ENCODE measurements around the gene TTLL6.
"Not testable (repeated sequence)": the region's sequence is repeated elsewhere in the genome, so short reads cannot be mapped to it uniquely, and the experiment has no call there.

Gene TTLL6

DNA sequence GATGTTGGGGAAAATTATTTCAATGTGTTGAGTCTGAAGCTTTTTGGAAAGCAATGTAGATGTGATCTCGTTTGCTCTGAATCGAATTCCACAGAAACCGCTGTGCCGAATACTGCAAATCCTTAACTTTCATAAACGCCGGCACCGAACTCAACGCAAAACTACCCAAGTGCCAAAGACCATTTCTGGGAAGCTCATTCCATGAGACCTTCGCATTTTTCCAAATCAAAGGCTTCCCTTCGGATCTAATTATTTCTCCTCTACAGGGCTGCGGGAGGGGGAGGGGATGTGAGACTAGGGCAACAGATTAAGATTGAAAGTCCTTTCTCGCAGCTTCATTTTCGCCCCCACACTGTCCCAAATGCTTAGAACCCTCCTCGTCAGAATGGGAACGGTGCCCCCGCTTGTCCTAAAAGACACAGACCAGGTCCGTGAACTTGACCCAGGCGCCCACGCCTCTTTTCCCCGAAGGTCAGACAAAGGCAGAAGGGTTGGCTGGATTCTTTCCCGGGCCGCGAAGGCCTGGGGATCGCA lies 98.7 kb downstream of the TTLL6 start:
- Histone ChIP-seq H3K9me2 (ENCODE audit: low read depth, low read length) (no peaks in the 10 kb centered on the region), H3K9ac (ENCODE audit: low read length) (no peak overlapping the region), H3F3A (ENCODE audit: insufficient read depth, low read length) (no peaks in the 10 kb centered on the region), H3K27me3 (ENCODE audit: insufficient read depth, low read length) (no peaks in the 10 kb centered on the region), H3K9me3 (ENCODE audit: low read length) (no peaks in the 10 kb centered on the region), H3K36me3 (ENCODE audit: insufficient read depth, low read length) (no peaks in the 10 kb centered on the region), H2AFZ (ENCODE audit: low read length) (no peak overlapping the region), H3K4me3 (ENCODE audit: low read depth, low read length, poor library complexity, severe bottlenecking) (no peak overlapping the region), H3K79me2 (ENCODE audit: insufficient read depth, low read length) (no peaks in the 10 kb centered on the region), H4K20me1 (ENCODE audit: insufficient read depth, low read length) (no peaks in the 10 kb centered on the region), H3K4me2 (ENCODE audit: low read length) (no peak overlapping the region), H3K4me1 (ENCODE audit: insufficient read depth, low read length, severe bottlenecking) (no peaks in the 10 kb centered on the region), H3K27ac (ENCODE audit: low read depth, low read length, poor library complexity, severe bottlenecking) (no peak overlapping the region)
- TF ChIP-seq EZH2 (IDR thresholded peaks at IDR 0.05; ENCODE audit: borderline replicate concordance, low read length): no peak
- TF ChIP-seq, protein P1, sequence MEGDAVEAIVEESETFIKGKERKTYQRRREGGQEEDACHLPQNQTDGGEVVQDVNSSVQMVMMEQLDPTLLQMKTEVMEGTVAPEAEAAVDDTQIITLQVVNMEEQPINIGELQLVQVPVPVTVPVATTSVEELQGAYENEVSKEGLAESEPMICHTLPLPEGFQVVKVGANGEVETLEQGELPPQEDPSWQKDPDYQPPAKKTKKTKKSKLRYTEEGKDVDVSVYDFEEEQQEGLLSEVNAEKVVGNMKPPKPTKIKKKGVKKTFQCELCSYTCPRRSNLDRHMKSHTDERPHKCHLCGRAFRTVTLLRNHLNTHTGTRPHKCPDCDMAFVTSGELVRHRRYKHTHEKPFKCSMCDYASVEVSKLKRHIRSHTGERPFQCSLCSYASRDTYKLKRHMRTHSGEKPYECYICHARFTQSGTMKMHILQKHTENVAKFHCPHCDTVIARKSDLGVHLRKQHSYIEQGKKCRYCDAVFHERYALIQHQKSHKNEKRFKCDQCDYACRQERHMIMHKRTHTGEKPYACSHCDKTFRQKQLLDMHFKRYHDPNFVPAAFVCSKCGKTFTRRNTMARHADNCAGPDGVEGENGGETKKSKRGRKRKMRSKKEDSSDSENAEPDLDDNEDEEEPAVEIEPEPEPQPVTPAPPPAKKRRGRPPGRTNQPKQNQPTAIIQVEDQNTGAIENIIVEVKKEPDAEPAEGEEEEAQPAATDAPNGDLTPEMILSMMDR (IDR thresholded peaks at IDR 0.05; ENCODE audit: low read length): no peak

DNA sequence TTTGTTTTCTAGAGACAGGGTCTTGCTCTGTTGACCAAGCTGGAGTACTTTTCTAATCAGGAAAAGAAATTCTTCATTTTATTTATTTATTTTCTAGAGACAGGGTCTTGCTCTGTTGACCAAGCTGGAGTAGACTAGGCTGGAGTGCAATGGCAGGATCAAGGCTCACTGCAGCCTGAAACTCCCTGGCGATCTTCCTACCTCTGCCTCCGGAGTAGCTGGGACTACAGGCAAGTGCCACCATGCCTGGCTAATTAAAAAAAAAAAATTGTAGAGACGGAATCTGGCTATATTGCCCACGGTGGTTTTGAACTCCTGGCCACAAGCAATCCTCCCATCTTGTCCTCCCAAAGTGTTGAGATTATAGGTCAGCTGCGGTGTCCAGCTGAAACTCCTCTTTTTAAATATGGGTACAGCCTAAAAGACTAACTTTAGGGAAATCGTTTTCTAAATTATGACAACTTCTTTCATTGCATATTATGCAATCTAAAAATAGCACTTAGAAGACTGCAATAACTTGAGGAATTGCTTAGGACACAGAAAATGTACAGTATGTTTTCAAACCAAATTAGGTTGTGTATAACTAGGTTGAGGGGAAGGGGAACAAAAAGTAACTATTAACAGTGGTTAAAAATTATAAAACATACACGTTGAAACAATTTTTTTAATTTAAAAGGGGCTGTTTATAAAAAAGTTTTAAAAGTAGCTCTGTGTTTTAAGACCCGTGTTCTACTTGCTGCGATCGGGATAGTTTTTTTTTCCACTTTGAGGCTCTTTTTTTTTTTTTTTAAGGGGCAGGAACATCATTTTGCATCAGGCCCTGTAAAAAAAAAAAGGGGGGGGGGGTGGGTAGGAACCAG lies 99.4 kb downstream of the TTLL6 start:
- Histone ChIP-seq H2AFZ (ENCODE audit: low read length) (no peak overlapping the region), H3K27me3 (ENCODE audit: insufficient read depth, low read length) (no peaks in the 10 kb centered on the region), H4K20me1 (ENCODE audit: insufficient read depth, low read length) (no peaks in the 10 kb centered on the region)

DNA sequence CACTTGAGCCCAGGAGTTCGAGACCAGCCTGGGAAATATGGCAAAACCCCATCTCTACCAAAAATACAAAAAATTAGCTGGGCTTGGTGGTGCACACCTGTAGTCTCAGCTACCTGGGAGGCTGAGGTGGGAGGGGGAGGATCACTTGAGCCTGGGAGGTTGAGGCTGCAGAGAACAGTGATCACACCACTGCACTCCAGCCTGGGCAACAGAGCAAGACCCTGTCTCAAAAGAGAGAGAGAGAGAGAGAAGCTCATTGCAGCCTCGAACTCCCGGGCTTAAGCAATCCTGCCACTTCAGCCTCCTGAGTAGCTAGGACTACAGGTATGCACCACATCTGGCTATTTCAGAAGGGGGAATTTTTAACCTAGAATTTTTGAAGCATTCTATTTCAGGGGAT lies 100.5 kb downstream of the TTLL6 start:
- H3K9ac ChIP-seq (ENCODE audit: low read length); H3K27ac ChIP-seq (ENCODE audit: low read depth, low read length, poor library complexity, severe bottlenecking); H3F3A ChIP-seq (ENCODE audit: insufficient read depth, low read length); H3K4me3 ChIP-seq (ENCODE audit: low read depth, low read length, poor library complexity, severe bottlenecking); H3K79me2 ChIP-seq (ENCODE audit: insufficient read depth, low read length); H3K27me3 ChIP-seq (ENCODE audit: insufficient read depth, low read length); H3K36me3 ChIP-seq (ENCODE audit: insufficient read depth, low read length); H3K9me2 ChIP-seq (ENCODE audit: low read depth, low read length); H3K9me3 ChIP-seq (ENCODE audit: low read length); H2AFZ ChIP-seq (ENCODE audit: low read length); H3K4me2 ChIP-seq (ENCODE audit: low read length); H4K20me1 ChIP-seq (ENCODE audit: insufficient read depth, low read length); H3K4me1 ChIP-seq (ENCODE audit: insufficient read depth, low read length, severe bottlenecking): not testable (repeated sequence)

More for the DNA sequence above, 99.4 kb downstream of the TTLL6 start:
- Histone ChIP-seq H3K36me3 (ENCODE audit: insufficient read depth, low read length) (no peaks in the 10 kb centered on the region), H3K9me3 (ENCODE audit: low read length) (no peaks in the 10 kb centered on the region), H3K79me2 (ENCODE audit: insufficient read depth, low read length) (no peaks in the 10 kb centered on the region), H3K4me3 (ENCODE audit: low read depth, low read length, poor library complexity, severe bottlenecking) (no peak overlapping the region), H3K27ac (ENCODE audit: low read depth, low read length, poor library complexity, severe bottlenecking) (no peak overlapping the region), H3K4me2 (ENCODE audit: low read length) (no peak overlapping the region), H3K4me1 (ENCODE audit: insufficient read depth, low read length, severe bottlenecking) (no peaks in the 10 kb centered on the region), H3K9me2 (ENCODE audit: low read depth, low read length) (no peaks in the 10 kb centered on the region), H3F3A (ENCODE audit: insufficient read depth, low read length) (no peaks in the 10 kb centered on the region), H3K9ac (ENCODE audit: low read length) (no peak overlapping the region)
- TF ChIP-seq, protein P1 (IDR thresholded peaks at IDR 0.05; ENCODE audit: low read length): no peak
- TF ChIP-seq EZH2 (IDR thresholded peaks at IDR 0.05; ENCODE audit: borderline replicate concordance, low read length): no peak
